Activated CD8-positive, alpha-beta memory T cell treated with anti-CD3 and anti-CD28 coated beads for 48 hours (primary cell): ENCODE results near the gene CTSK.
"Not testable (repeated sequence)": the region's sequence is repeated elsewhere in the genome, so short reads cannot be mapped to it uniquely, and the experiment has no call there.

Experiments
- DNase-seq, 3 experiments: peaks; one replicate each; pipeline ENCODE4 v3.0.0-alpha.2; 2020; ENCODE audit warnings: low read depth in 2 of 3, low spot score in 2 of 3

CTSK gene

DNA sequence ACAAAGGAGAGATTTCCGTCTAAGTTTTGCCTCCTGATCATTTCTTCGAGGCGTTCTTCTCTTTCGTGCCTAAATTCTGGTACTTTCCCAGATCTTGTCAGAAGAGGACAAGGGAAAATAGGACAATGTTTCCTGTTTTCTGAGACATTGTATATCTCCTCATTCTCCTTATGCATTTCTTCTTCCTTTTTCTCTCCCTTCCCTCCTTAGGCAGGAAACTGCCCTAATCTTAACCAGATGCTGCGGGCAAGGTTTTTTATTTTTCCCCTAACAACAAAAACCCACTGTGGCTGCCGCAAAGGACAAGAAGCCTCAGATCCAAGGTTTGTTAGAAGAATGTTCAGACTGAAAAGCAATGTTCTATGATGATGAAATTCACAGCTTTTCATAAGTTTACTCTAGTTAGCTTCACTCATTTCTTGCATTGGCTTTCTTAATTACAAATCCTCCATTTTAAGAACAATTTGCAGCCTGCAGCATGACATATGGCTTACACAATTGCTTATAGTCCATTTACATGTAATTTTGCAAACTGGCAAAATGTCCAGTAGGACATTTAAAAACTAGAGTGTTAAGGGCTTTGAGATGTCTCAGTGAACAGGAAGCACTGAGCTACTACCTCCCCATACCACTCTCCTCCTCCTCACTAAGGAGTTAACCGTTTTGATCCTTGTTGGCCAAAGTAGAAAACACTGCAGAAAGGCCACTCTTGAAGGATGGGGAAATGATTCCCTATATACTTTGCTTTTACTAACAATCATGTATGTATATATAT is 624 bp downstream of the CTSK start:
- no peak for DNase-seq

DNA sequence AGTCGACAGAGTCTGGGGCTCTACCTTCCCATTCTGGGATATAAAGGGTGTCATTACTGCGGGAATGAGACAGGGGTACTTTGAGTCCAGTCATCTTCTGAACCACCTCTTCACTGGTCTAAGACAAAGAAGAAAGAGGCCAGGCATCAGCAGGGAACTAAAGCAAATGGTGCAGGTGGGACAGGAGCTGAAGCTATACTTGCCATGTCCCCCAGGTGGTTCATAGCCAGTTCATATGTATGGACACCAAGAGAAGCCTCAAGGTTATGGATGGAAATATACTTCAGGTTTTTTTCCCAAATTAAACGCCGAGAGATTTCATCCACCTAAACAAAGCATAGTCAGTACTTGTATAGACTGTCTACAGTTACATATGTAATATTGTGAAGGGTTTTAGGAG is 2.2 kb downstream of the CTSK start:
- no peak for DNase-seq

DNA sequence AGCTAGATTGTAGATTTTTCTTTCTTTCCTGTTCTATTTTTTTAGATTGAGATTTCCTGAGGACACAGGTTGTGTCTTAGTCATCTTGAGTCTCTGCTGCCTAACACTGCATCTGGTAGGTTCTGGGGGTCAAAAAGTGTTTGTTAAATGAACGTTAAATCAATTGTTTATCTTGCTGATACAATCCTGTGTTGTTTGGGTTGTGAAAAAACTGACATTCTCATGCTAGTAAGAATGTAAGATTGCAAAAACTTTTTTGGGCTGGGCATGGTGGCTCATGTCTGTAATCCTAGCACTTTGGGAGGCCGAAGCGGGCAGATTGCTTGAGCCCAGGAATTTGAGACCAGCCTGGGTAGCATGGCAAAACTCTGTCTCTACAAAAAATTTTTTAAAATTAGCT is 3.4 kb downstream of the CTSK start:
- DNase-seq, result no peak

DNA sequence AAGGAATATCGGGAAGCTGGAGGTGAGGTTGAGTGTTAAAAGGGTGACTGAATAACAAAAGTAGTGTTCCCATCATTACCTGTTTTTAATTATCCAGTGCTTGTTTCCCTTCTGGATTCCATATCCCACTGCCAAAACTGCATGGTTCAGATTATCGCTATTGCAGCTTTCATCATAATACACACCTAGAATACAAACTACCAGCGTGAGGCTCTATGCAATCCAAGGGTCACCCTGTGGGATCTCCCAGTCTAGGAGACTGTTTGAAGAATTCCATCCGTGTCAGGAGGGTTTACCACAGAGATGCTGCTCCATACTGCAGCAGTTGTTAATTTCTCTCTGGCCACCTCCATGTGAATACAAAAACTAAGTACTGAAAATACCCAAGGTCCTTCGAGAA is 9.0 kb downstream of the CTSK start:
- DNase-seq, result no peak

DNA sequence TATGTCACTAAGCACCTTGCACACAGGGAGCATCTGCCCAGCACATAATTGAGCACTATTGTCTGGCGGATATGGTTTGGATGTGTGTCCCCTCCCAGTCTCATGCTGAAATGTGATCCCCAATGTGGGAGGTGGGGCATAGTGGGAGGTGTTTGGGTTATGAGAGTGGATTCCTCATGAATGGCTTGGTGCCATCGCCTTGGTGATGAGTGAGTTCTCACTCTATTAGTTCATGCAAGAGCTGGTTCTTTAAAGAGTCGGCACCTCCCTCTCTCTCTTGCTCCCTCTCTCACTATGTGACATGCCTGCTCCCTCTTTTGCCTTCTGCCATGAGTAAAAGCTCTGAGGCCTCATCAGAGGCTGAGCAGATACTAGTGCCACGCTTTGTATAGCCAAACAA is 9.5 kb downstream of the CTSK start:
- DNase-seq, result no peak

DNA sequence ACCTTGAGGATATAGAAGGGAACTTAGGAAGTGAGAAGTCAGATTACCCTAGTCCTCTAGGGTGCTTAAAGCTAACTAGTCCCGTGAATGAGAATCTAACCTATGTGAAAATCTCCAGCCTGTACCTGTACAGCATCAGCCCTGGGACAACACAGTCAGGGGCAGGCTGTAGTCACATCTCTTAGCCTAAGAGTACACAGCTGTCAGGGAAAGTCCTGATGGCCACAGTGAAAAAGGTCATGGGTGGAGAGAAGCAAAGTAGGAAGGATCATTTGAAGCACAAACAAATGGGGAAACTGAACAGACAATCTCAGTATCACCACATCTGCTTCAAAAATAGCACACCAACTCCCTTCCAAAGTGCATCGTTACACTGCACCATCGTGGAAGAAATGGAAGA is 11.7 kb downstream of the CTSK start:
- no peak for DNase-seq

DNA sequence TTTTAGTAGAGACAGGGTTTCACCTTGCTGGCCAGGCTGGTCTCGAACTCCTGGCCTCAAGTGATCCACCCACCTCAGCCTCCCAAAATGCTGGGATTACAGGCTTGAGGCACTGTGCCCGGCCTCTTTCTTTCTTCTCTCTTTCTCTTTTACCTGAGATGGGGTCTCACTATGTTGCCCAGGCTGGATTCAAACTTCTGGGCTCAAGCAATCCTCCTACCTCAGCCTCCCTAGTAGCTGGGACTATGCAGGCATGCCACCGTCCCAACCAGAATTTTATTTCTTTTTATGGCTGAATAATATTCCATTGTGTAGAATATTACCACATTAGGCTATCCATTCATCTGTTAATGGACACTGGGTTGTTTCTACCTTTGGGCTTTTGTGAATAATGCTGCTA is 14.3 kb downstream of the CTSK start:
- DNase-seq, result not testable (repeated sequence)

DNA sequence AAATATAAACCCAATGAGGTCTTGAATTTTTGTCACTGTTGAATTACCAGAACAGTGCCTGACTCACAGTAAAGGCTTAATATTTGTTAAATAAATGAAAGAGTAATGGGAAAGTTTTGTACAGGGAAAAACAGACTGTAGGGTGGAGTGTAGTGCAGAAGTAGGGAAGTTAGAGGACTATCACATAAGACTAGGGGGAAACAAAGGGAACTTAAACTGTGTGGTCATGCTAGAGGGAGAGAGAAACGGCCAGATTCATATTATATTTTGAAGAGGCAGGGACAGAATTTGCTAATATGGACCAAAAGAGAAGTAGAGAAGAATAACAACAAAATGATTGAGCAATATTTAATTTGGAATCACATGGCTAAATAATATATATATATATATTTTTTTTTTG is 14.8 kb downstream of the CTSK start:
- DNase-seq, result no peak

DNA sequence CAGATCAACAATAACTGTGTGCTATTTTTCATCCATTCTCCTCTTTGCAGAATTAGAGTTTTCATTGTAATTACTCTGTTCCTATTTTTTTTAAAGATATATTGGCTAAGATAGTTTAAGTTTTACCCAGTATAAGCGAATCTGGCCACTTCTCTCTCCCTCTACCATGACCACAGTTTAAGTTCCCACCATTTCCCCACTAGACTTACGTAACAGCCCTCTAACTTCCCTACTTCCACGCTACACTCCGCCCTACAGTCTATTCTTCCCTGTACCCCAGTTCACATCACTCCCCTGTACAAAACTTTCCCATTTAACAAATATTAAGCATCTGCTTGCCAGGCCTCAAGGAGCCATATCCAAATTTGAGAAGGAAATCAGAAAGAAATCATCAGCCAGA is 16.5 kb downstream of the CTSK start:
- DNase-seq, result no peak

DNA sequence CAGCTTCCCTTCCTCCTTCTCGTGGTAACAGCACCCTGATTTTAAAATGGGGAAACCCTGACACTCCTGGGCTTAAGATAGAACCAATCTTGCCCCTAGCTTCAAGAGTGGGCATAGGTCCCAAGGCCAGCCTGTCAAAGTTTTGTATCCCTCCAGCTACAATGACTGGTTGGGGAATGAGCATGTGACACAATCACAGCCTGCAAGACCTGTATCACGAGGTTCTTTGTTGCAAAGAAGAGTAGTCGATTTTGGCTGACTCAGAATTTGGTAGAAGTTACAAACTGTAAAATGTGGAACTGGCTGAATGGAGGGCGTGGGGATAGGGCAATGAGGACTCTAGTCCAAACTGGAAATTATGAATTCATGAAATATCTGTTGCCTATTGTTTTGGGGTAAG is 18.7 kb downstream of the CTSK start:
- no peak for DNase-seq

DNA sequence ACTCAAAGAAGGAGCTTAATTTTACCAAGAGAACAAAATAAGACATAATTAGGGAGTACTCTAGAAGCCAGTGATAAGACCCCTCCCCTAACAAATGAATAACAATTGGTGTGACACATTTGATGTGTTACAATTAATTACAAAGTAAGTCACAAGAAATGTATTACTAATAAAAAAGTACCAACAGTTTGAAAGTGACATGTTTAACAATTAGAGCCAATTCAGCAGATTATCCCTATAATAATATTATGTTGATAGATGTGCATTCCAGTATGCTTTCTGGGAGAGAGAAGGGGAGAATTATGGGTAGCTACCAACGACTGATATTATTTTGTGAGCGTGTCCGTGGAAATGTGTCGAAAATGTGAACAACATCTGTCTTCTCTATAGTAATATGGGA is 19.1 kb downstream of the CTSK start:
- DNase-seq, result no peak

DNA sequence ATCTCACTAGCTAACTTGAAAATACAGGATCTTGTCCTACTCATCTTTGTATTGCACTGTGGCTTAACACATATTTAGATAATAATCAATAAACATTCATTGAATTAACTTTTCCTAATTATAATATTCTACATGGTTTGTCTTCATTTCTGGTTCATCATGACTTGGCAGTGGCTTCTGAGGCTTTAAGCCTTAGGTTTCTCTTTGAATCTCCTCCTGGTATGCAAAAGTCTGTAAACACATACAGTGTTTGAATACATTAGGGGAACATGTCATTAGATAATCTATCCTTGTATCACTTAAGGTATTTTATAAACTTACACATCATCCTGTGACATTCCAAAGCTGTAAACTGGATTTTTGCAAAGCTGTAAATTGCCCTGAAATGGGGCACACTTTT is 20.6 kb downstream of the CTSK start:
- no peak for DNase-seq

DNA sequence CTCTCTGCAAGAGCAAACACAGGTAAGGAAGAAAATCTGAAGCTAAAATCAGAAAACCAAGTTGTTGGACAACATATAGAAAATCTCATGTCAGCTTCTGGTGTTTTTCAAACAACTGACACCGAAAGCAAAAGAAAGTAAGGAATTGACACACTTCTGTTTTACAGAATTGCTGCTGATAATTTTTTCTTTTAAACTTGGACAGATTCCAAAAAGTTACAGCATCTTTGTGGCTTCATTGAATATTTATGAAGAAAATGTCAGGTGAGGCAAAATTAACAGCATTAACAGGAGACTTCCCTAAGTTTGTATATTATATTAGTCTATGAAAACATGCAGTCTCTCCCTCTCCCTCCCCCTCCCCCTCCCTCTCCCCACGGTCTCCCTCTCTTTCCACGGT is 27.6 kb downstream of the CTSK start:
- DNase-seq, result no peak

DNA sequence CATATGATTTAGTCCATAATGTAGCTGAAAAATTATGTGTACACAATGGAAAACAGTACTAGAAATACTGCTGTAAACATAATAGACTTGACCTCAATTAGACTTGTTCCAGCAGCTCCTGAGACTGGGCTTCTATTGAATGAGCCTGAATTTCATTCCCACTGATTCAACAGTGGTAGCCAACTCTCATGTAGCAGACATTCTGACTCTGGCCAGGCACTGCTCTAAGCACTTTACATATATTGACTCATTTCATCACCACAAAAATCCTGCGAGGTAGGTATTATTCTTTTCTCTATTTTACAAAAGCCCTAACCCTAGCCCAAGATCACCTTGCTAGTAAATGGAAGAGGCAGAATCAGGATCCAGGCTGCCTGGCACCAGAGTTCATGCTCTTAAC is 29.7 kb downstream of the CTSK start:
- DNase-seq, result no peak

DNA sequence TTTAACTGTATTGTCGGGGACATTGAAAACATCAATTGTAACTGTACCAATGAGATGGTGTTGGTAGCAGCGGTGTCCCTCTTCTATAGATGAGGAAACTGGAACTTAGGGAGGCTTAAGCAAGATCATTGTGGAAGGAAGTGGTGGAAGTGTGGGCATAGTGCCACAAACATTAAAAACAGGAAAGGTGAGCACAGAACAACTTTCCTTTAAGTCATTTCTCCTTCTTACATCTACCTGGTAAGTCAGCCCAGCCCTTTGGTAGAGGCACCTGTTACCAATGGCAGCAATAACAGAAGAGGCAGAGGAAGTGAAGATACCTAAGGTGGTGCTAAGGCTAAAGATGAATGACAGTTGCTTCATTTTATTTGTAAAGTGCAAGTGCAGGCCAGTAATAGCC is 30.5 kb downstream of the CTSK start:
- no peak for DNase-seq

DNA sequence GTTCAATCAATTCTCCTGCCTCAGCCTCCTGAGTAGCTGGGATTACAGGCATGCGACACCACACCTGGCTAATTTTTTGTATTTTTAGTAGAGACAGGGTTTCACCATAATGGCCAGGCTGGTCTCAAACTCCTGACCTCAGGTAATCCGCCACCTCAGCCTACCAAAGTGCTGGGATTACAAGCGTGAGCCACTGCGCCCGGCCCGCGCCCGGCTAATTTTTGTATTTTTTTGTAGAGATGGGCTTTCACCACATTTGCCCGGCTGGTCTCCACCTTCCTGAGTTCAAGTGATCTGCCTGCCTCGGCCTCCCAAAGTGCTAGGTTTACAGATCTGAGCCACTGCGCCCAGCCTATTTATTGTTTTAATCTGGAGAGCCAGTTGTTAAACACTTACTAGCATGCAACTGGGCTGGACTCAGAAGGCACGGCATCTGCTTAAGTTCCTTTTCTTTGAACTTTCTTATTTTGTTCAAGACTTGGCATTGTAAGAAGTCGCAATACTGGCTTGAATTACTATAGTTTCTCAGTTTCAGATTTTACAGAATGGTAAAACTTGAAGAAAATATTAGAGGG is 32.0 kb downstream of the CTSK start:
- not testable (repeated sequence) for DNase-seq

DNA sequence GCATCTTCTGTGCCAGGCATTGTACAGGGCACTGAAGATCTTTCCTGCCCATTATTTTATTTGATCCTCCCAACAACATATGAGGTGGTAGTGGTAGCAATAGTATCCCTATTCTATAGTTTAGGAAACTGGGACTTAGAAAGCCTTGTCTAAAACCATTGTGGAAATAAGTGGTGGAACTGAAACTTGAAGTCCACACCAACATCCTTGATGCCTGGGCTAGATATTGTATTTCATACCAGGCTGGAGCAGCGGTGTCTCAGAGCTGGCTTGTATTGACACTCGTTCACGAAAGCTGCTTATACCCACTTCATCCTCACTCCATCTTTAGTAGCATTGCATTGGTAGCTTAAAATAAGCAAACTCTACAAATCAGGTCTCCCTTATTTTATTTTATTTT is 32.8 kb downstream of the CTSK start:
- no peak for DNase-seq

DNA sequence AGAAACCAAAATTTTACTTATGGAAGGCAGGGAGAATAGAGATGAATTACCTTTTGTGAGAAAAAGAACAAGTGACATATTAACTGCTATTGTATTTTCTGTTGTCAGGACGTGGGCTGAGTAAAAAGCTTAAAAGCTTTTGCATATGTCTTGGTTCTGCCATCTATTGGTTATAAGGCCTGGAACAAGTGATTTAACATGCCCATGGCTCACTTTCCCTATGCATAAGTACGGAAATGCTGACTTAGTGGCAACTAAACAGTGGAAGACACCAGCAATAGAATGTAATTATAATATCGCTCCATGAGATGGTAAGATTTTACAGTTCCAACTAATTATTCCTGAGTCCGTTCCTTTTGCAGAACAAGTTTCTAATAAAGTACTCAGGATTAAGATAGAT is 35.7 kb downstream of the CTSK start:
- DNase-seq, result no peak

DNA sequence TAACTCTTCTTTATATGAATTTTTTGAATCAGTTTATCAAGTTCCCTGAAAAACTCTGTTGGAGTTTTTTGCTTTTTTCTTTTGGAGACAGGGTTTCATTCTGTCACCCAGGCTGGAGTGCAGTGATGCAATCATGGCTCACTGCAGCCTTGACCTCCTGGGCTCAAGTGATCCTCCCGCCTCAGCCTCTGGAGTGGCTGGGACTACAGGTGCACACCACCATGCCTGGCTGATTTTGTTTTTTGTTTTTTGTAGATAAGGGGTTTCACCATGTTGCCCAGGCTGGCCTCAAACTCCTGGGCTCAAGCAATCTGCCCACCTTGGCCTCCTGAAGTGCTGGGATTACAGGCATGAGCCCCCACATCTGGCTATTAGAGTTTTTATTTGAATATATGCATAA is 40.4 kb downstream of the CTSK start:
- not testable (repeated sequence) for DNase-seq

DNA sequence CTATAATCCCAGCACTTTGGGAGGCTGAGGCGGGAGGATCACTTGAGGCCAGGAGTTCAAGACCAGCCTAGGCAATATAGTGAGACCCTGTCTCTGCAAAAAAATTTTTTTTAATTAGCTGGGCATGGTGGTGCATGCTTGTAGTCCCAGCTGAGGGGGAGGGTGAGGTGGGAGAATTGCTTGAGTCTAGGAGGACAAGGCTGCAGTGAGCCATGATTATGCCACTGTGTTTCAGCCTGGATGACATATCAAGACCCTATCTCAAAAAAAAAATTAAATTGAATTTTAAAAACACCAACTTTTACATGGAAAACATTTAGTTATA is 42.1 kb downstream of the CTSK start:
- DNase-seq, result not testable (repeated sequence)

DNA sequence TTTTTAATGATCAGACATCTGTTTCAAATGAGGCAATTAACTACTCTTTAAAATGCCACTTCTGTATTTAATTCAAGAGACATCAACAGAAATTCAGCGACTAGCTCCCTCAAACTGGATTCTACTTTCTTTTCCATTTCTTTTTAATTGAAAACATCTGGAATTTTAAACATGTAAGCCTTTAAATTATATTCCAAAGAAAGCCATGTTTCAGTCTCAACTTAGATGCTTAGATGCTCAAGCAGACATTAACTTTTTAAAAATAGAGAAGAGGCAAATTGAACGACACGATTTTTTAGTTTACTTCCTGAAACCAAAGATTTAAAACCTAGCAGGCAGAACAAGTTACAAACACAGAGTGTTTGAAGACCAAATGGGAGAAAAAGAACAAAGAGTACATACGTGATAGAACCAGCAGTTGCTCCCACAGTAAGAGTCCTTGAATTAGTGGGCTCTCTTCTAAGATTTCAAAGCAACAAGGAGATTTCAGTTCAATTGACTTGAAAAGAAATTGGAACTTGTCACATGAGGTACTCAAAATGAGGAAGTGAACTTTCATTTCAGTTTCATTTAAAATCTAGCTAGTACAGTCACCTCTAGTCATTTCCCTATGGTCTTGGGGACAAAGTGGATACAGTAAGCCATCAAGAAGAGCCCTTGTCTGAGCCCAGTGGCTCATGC is 42.6 kb downstream of the CTSK start, which contains the start of gene CTSS:
TSS of gene CTSS (minus strand) at position 483 of the 681 bp plus-strand sequence. CDS start 1,015 bp downstream, outside the sequence.
- no peak for DNase-seq

DNA sequence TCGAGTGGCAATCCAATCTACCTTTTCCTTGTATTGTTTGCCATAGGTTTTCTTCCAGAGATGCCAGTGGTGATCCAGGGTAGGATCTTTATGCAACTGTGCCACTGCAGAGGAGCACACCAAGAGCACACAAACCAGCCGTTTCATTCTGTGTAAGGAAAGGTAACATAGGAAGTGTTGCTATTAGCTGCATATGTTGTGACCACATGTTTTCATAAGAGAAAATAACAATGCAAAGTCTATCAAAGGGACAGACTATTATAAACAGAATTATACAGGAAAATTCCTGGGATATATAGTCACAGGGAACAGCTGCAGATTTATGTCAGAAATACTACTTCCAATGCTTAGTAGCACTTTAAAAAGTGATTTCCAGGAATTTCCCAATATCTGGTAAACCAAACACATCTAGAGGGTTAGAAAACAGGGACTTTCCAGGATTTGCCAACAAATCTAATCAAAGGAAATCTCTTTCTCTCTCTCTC is 43.4 kb downstream of the CTSK start:
- no peak for DNase-seq
